ENCODE data around the gene XPO6.

DNA sequence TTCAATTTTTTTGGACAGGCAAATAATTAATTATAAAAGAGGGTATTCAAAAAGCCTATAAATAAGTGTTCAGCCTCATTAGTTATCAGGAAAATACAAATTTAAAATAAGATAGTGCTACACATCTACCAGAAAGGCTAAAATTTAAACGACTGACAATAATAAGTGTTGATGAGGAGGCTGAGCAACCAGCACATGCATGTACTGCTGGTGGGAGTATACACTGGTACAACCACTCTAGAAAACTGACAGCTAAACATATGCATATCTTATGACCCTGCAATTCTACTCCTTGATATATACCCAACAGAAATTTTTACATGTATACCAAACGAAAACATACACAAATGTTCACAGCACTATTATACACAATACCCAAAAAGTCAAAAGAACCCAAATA, 27.1 kb downstream of the XPO6 start:
- TF ChIP-seq, protein P1, sequence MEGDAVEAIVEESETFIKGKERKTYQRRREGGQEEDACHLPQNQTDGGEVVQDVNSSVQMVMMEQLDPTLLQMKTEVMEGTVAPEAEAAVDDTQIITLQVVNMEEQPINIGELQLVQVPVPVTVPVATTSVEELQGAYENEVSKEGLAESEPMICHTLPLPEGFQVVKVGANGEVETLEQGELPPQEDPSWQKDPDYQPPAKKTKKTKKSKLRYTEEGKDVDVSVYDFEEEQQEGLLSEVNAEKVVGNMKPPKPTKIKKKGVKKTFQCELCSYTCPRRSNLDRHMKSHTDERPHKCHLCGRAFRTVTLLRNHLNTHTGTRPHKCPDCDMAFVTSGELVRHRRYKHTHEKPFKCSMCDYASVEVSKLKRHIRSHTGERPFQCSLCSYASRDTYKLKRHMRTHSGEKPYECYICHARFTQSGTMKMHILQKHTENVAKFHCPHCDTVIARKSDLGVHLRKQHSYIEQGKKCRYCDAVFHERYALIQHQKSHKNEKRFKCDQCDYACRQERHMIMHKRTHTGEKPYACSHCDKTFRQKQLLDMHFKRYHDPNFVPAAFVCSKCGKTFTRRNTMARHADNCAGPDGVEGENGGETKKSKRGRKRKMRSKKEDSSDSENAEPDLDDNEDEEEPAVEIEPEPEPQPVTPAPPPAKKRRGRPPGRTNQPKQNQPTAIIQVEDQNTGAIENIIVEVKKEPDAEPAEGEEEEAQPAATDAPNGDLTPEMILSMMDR (conservative IDR thresholded peaks at IDR 0.05; ENCODE audit: low read length) = no peak
- TF ChIP-seq EZH2phosphoT487 (IDR thresholded peaks at IDR 0.05; ENCODE audit: borderline replicate concordance) = no peak
